C4-2B (cell line): Measurements from ENCODE around the gene GNAI2.
"Not testable (repeated sequence)": the region's sequence is repeated elsewhere in the genome, so short reads cannot be mapped to it uniquely, and the experiment has no call there.

Experiments
- ZFX ChIP-seq: fragments of 450-650 bp; IDR thresholded peaks from 2 replicates; pipeline ENCODE4 v1.6.1; 2017
- TF ChIP-seq, protein P1 (sequence below): fragments of 450-650 bp; conservative IDR thresholded peaks from 2 replicates; pipeline ENCODE4 v1.5.1; 2017; ENCODE audit warnings: mild to moderate bottlenecking

DNA sequence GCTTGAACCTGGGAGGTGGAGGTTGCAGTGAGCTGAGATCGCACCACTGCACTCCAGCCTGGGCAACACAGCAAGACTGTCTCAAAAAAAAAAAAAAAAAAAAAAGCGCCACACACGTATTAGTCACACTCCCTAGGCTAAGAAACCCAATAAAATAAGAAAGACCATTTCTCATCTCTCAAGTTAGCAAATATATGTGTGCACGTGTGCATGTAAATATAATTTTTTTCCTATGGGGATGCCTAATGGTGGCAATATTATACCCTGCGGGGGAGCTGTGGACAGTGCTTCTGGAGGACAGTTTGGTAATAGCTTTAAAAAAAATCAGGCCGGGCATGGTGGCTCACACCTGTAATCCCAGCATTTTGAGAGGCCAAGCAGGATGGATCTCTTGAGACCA, 48.1 kb downstream of the GNAI2 start:
- TF ChIP-seq, protein P1, sequence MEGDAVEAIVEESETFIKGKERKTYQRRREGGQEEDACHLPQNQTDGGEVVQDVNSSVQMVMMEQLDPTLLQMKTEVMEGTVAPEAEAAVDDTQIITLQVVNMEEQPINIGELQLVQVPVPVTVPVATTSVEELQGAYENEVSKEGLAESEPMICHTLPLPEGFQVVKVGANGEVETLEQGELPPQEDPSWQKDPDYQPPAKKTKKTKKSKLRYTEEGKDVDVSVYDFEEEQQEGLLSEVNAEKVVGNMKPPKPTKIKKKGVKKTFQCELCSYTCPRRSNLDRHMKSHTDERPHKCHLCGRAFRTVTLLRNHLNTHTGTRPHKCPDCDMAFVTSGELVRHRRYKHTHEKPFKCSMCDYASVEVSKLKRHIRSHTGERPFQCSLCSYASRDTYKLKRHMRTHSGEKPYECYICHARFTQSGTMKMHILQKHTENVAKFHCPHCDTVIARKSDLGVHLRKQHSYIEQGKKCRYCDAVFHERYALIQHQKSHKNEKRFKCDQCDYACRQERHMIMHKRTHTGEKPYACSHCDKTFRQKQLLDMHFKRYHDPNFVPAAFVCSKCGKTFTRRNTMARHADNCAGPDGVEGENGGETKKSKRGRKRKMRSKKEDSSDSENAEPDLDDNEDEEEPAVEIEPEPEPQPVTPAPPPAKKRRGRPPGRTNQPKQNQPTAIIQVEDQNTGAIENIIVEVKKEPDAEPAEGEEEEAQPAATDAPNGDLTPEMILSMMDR = not testable (repeated sequence)
- TF ChIP-seq ZFX = not testable (repeated sequence)
